ENCODE results near the gene SORD.

Gene SORD

GRCh38 chr15:45123397-45123796, 100.4 kb downstream of the SORD start:
- Mint-ChIP-seq H3K4me3 (no peak overlapping the region), H3K27me3 (ENCODE audit: low read depth, poor library complexity) (peaks cover 95% of the 10 kb centered on the region), H3K9me3 (no peaks in the 10 kb centered on the region), H3K4me1 (peaks cover 10% of the 10 kb centered on the region), H3K36me3 (ENCODE audit: low read depth) (no peaks in the 10 kb centered on the region), H3K27ac (no peak overlapping the region)
- no peak for DNase-seq
- no peak for TF ChIP-seq CTCF (IDR thresholded peaks at IDR 0.05)

GRCh38 chr15:45126535-45127158, 103.7 kb downstream of the SORD start:
- Mint-ChIP-seq H3K36me3 (ENCODE audit: low read depth) (no peaks in the 10 kb centered on the region), H3K27ac (no peak overlapping the region), H3K4me1 (peaks cover 21% of the 10 kb centered on the region), H3K4me3 (no peak overlapping the region), H3K9me3 (no peaks in the 10 kb centered on the region), H3K27me3 (ENCODE audit: low read depth, poor library complexity) (peaks cover 100% of the 10 kb centered on the region)
- TF ChIP-seq CTCF (IDR thresholded peaks at IDR 0.05): peak; percentile 44
- no peak for DNase-seq

Measured in nephron progenitor cell (in vitro differentiated cells).